Common myeloid progenitor, CD34-positive (primary cell): ENCODE measurements around the gene AUTS2.

Source experiments
- CTCF ChIA-PET: fragments of 350-600 bp; sonication (Branson Sonifier 250); formaldehyde crosslinking; loops from one replicate; lab custom pipeline; 2021; ENCODE audit warnings: antibody characterized with exemption; lab: Charles Lee
- POLR2A ChIA-PET: fragments of 350-600 bp; sonication (Branson Sonifier 250); formaldehyde crosslinking; loops from one replicate; lab custom pipeline; 2021; ENCODE audit warnings: antibody characterized with exemption; lab: Charles Lee
- DNase-seq, 3 donors: peaks; one replicate each; pipeline versions ENCODE4 v3.0.0 to v3.0.0-alpha.2; 2013
- H3K27ac ChIP-seq, 2 experiments: 1 replicate in 1 of 2; 2 replicates in 1 of 2; pipeline ENCODE4 v1.7.0; 2013; ENCODE audit warnings: inconsistent platforms in 2 of 2, low read length in 2 of 2, mild to moderate bottlenecking in 2 of 2, low read depth in 1 of 2, moderate library complexity in 1 of 2; ENCODE audit not compliant: severe bottlenecking in 2 of 2, insufficient read depth in 1 of 2, poor library complexity in 1 of 2
- H3K27me3 ChIP-seq, 5 experiments: replicated peaks in 2 of 5; 1 replicate in 3 of 5; 2 replicates in 2 of 5; pipeline versions ENCODE4 v1.6.1 to v1.7.0; 2013; ENCODE audit warnings: low read length in 4 of 5, mild to moderate bottlenecking in 2 of 5, moderate library complexity in 2 of 5, inconsistent platforms in 1 of 5; ENCODE audit not compliant: insufficient read depth in 5 of 5, control insufficient read depth in 4 of 5
- H3K36me3 ChIP-seq, 4 experiments: 1 replicate in 2 of 4; 2 replicates in 2 of 4; pipeline versions ENCODE4 v1.6.1 to v1.7.0; 2013; ENCODE audit warnings: low read length in 3 of 4, control low read depth in 1 of 4, mild to moderate bottlenecking in 1 of 4; ENCODE audit not compliant: control insufficient read depth in 4 of 4, insufficient read depth in 4 of 4
- H3K4me1 ChIP-seq, 4 experiments: 1 replicate in 3 of 4; 2 replicates in 1 of 4; pipeline versions ENCODE4 v1.6.1 to v1.7.1; 2013; ENCODE audit warnings: low read length in 3 of 4, mild to moderate bottlenecking in 3 of 4, control low read depth in 1 of 4, inconsistent platforms in 1 of 4, moderate library complexity in 1 of 4; ENCODE audit not compliant: control insufficient read depth in 4 of 4, insufficient read depth in 4 of 4; ENCODE audit errors: control extremely low read depth in 1 of 4
- H3K4me3 ChIP-seq, 7 experiments: 1 replicate in 4 of 7; 2 replicates in 3 of 7; pipeline versions ENCODE4 v1.5.1 to v1.7.0; 2013; ENCODE audit warnings: mild to moderate bottlenecking in 7 of 7, low read length in 6 of 7, moderate library complexity in 6 of 7, inconsistent platforms in 2 of 7, low read depth in 2 of 7, control low read depth in 1 of 7; ENCODE audit not compliant: insufficient read depth in 4 of 7, control insufficient read depth in 1 of 7; ENCODE audit errors: extremely low read depth in 1 of 7
- H3K9me3 ChIP-seq, 5 experiments: 1 replicate in 4 of 5; 2 replicates in 1 of 5; pipeline versions ENCODE4 v1.6.1 to v1.7.1; 2013; ENCODE audit warnings: low read length in 4 of 5, mild to moderate bottlenecking in 2 of 5, inconsistent platforms in 1 of 5, low read depth in 1 of 5, moderate library complexity in 1 of 5; ENCODE audit not compliant: control insufficient read depth in 4 of 5, insufficient read depth in 2 of 5; ENCODE audit errors: control extremely low read depth in 1 of 5
- WGBS: methylation state at CpG from one replicate; pipeline ENCODE4 v1.1.5; 2013; ENCODE audit not compliant: insufficient coverage; 5-methylcytosine and 5-hydroxymethylcytosine counted together

AUTS2 gene

DNA sequence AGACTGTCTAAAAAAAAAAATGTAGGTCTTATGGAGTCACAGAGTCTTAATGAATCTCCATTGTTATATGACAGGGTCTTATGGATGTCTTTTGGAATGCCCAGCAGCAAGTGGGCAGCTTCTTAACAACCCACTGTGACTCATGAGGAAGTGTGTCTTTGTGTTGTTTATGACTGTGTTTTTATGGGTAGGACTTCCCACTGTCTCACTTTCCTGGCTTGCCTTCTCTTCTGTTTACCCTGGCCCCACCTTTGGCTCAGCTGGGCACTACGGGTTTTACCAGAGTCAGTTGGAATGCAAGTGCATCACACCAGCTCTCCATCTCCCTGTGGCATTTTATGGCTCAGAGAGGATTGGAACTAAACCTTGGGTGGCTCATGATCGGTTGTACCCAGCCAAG, 580.5 kb downstream of the AUTS2 start:
- peak in 2 of 3 donors; percentile 31 to 54 for DNase-seq
- ChIA-PET POLR2A (no interaction called here), CTCF (interaction anchor here (1.1 to 1.7 kb wide), 2 partner anchors 10 to 17 kb away, joined by 3 to 4 read pairs; no protein-coding TSS in a partner anchor)
- H3K27ac ChIP-seq: no peak overlapping the region
- H3K27me3 ChIP-seq: peaks cover 3 to 56% (median 13%) of the 10 kb centered on the region in 5 experiments
- WGBS: 100% methylated on average over 2 of the region's 2 CpGs
- H3K4me1 ChIP-seq: peaks cover 0 to 13% (median 4%) of the 10 kb centered on the region in 4 experiments
- peaks cover 0 to 3% (median 0%) of the 10 kb centered on the region in 4 experiments for H3K36me3 ChIP-seq
- peaks cover 2 to 15% (median 6%) of the 10 kb centered on the region in 5 experiments for H3K9me3 ChIP-seq
- no peak overlapping the region for H3K4me3 ChIP-seq

DNA sequence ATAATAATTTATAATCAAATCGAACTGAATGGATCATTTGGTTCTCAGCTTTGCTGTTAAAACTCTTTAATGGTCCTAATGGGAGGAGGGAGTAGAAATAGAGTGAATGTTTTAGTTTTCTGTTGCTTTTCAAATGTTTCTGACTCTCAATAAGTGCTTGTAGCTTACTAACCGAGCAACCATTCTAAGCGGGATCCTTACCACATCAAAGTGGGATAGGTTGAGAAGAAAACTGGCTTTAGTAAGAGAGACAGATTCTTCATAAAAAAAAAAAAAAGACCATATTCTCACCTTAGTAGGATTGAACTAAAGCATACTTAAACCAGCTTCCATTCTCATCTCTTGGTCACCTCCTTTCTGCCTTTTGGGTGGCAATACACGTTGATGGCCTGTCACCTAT, 584.2 kb downstream of the AUTS2 start:
- DNase-seq: no peak
- Histone ChIP-seq H3K4me3 (no peak overlapping the region), H3K27me3 (peaks cover 0 to 26% (median 8%) of the 10 kb centered on the region in 5 experiments), H3K27ac (no peak overlapping the region), H3K9me3 (peaks cover 0 to 1% (median 0%) of the 10 kb centered on the region in 5 experiments), H3K4me1 (peaks cover 0 to 12% (median 4%) of the 10 kb centered on the region in 4 experiments), H3K36me3 (no peaks in the 10 kb centered on the region)
- POLR2A ChIA-PET: no interaction called here
- CTCF ChIA-PET: no interaction called here
- WGBS: no CpG with 5 or more reads among the region's 4 CpGs

DNA sequence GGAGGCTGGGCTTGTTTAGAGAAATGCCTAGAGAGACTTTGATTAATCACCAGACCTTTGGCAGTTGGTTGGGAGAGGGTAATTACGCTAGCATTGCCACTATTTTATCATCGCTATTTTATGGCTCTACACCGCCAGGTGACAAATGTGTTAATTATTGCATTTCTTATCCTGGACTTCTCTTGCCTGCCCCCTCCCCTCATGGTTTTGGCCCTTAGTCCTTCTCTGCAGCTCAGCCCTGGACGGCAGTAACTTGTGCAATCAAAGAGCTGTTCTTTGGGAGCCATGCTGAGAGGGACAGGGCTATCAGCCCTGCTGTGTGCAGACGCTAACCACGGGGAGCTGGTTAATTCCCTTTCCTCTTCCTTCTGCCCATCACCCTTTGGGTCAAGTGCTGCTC, 585.0 kb downstream of the AUTS2 start:
- Histone ChIP-seq H3K9me3 (peaks cover 0 to 1% (median 0%) of the 10 kb centered on the region in 5 experiments), H3K36me3 (no peaks in the 10 kb centered on the region), H3K4me1 (peaks cover 0 to 7% (median 1%) of the 10 kb centered on the region in 4 experiments), H3K27me3 (peaks cover 0 to 25% (median 8%) of the 10 kb centered on the region in 5 experiments), H3K4me3 (no peak overlapping the region), H3K27ac (no peak overlapping the region)
- ChIA-PET CTCF (no interaction called here), POLR2A (no interaction called here)
- WGBS: 87% methylated on average over 6 of the region's 6 CpGs
- no peak for DNase-seq

DNA sequence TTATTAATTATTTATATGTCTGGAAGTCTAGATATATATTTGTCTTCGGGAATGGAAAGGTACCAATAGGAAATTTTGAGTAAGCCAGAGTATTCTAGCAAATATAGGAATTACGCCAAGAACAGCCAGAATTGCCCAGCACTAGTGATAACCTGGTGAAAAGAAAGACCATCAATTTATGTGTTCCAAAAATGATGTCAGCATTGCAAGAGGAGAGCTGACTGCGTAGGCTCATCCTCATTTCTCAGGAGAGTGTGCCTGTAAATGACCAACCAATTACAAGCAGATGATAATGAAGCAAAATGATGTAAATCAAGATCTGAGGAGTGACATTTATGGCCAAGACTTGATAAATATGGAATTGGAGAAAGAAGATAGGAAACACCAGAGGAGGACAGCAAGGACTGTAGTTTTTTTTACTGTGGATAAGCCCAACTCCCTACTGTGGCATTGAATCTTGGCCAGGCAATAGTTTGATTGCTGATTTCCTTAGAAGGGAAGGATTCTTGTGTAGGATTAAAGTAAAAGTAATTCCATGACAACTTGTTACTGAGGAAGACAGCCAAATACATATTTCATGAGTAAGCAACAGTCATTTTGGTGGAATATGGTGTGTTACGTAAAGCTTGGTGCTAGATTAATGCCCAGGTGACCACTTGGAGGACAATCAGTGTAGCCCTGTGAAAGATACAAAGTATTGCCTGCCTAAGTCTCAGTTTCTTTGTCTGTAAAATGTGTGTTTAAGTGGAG, 590.8 kb downstream of the AUTS2 start:
- Histone ChIP-seq H3K36me3 (no peaks in the 10 kb centered on the region), H3K9me3 (peaks cover 0 to 13% (median 4%) of the 10 kb centered on the region in 5 experiments), H3K4me1 (no peaks in the 10 kb centered on the region), H3K4me3 (no peak overlapping the region), H3K27ac (no peak overlapping the region), H3K27me3 (no peaks in the 10 kb centered on the region)
- CTCF ChIA-PET: interaction anchor here (1.4 kb wide), 1 partner anchor 10 kb away, joined by 3 read pairs; no protein-coding TSS in a partner anchor
- WGBS: 100% methylated on average over 3 of the region's 4 CpGs
- no peak for DNase-seq
- POLR2A ChIA-PET: no interaction called here

DNA sequence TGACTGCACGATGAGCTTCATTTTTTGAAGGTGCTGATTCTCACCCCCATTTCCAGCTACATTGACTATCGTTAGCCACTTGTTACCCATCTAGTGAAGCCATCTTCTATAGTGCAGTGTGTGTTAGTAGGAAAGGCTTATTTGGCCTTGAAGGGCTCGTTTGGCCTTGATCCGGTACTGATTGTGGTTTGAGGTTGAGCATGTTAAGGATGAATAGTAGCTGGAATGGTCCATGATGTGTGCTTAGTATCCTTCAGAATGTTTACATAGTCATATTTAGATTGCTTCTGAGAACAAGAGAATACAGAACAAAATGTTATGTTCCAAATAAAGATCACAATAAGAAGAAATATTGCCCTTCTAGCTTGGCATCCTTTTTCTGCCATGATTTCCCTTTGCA, 591.5 kb downstream of the AUTS2 start:
- POLR2A ChIA-PET: no interaction called here
- Histone ChIP-seq H3K4me3 (no peak overlapping the region), H3K36me3 (no peaks in the 10 kb centered on the region), H3K27ac (no peak overlapping the region), H3K27me3 (no peaks in the 10 kb centered on the region), H3K4me1 (no peaks in the 10 kb centered on the region), H3K9me3 (peaks cover 0 to 13% (median 4%) of the 10 kb centered on the region in 5 experiments)
- no peak for DNase-seq
- CTCF ChIA-PET: no interaction called here
- 100% methylated on average over 1 of the region's 4 CpGs for WGBS

DNA sequence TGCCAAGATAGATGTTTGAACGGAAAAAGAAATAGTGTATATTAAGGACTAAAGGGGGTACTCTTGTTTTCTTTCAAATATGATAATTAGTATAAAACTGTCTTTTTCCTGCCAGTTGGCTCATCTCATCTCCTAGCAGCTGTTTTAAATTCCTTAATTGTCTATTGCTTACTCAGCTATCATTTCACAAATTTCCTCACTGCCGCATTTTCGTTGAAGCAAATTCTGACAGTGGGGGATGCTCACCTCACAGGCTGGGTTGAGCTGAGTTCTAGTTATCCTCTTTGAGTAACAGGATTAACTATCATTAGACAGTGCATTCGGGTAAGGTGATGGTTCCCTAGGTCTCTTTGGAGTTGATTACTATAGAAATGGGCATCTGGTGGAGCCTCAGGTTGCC, 592.0 kb downstream of the AUTS2 start:
- Histone ChIP-seq H3K27me3 (no peaks in the 10 kb centered on the region), H3K4me3 (no peak overlapping the region), H3K4me1 (no peaks in the 10 kb centered on the region), H3K9me3 (peaks cover 0 to 13% (median 4%) of the 10 kb centered on the region in 5 experiments), H3K27ac (no peak overlapping the region), H3K36me3 (no peaks in the 10 kb centered on the region)
- no peak for DNase-seq
- POLR2A ChIA-PET: no interaction called here
- 100% methylated on average over 1 of the region's 4 CpGs for WGBS
- CTCF ChIA-PET: no interaction called here

DNA sequence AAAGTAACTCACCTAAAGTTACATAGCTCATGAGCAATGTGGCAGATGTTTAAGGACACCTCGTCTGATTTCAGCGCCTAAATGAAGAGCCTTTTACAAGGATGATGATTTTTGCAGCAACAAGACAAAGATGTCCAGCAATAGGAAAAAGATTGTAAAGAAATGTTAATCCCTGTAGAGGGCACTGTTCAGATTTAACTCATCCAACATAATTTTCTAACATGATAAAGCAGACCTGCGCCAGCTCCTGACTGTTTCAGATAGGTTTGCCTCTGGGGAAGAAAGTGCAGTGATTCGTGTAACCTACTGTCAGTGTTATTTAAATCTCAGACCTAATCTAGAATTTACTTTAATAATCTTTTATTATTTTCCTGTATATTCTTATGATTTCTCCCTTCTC, 595.2 kb downstream of the AUTS2 start:
- 93% methylated on average over 2 of the region's 4 CpGs for WGBS
- POLR2A ChIA-PET: no interaction called here
- no peak for DNase-seq
- CTCF ChIA-PET: interaction anchor here (1.1 to 1.4 kb wide), 2 partner anchors 23 to 505 kb away, joined by 3 read pairs; no protein-coding TSS in a partner anchor
- H3K27me3 ChIP-seq: no peaks in the 10 kb centered on the region
- H3K27ac ChIP-seq: no peak overlapping the region
- no peaks in the 10 kb centered on the region for H3K36me3 ChIP-seq
- no peaks in the 10 kb centered on the region for H3K4me1 ChIP-seq
- peaks cover 0 to 13% (median 3%) of the 10 kb centered on the region in 5 experiments for H3K9me3 ChIP-seq
- no peak overlapping the region for H3K4me3 ChIP-seq
